Pancreas (tissue), 10 donors: ENCODE data around the gene PKP1. TPM values are rescaled to one million over a fixed set of nuclear protein-coding genes. Genes with fewer than 3 reads are reported as not detected.

Experiments used
- ATAC-seq, 4 donors: fragments of 200-7000 bp; cut with Tn5 transposase; one replicate each; pipeline versions ENCODE4 v1.8.0 to v1.9.1; 2020; ENCODE audit warnings: mild to moderate bottlenecking in 4 of 4, moderate library complexity in 4 of 4
- DNase-seq, 6 donors: peaks; one replicate each; pipeline ENCODE4 v3.0.0-alpha.2; 2020
- FAIRE-seq: peaks from 2 replicates; lab custom pipeline; 2012; peaks lifted over from hg19 to GRCh38; lab: Jason Lieb, UNC
- H3K27ac ChIP-seq, 4 donors: fragments of 200-600 bp; sonication (generic); 1 replicate in 3 of 4; 2 replicates in 1 of 4; pipeline versions ENCODE4 v1.5.0 to v1.8.0; 2020
- H3K27me3 ChIP-seq, 4 donors: fragments of 200-600 bp; one replicate each; pipeline ENCODE4 v1.8.0; 2021
- H3K36me3 ChIP-seq, 3 donors: fragments of 200-600 bp; sonication (generic) in 1 of 3; one replicate each; pipeline versions ENCODE4 v1.5.0 to v1.8.0; 2020 to 2021
- H3K4me1 ChIP-seq, 3 donors: fragments of 200-600 bp; one replicate each; pipeline ENCODE4 v1.8.0; 2021
- H3K4me3 ChIP-seq, 4 donors: fragments of 200-600 bp; sonication (generic) in 2 of 4; one replicate each; pipeline versions ENCODE4 v1.5.0 to v1.8.0; 2020 to 2021
- H3K9me3 ChIP-seq, 4 donors: fragments of 200-600 bp; one replicate each; pipeline ENCODE4 v1.8.0; 2021
- CTCF ChIP-seq, 4 donors: fragments of 200-600 bp; sonication (generic) in 3 of 4; IDR thresholded peaks; one replicate each; pipeline versions ENCODE4 v1.5.0 to v1.8.0; 2021; ENCODE audit warnings: antibody characterized with exemption in 4 of 4
- WGBS, 2 donors: extraction: QIAGEN DNeasy Blood & Tissue Kit; methylation state at CpG; one replicate each; pipeline ENCODE4 v1.1.7; 2013; 5-methylcytosine and 5-hydroxymethylcytosine counted together
- intact Hi-C, 3 donors: fragments of 100-400 bp; cut with DNase I; formaldehyde crosslinking; loops; one replicate each; pipeline versions ENCODE4 v1.11.1 to v1.14.2; 2022
- polyA plus RNA-seq, 2 donors: library from polyadenylated mRNA; stranded (reverse); fragments of 200-250 nt; gene quantifications; one replicate each; pipeline ENCODE4 v1.2.3, GENCODE V29; 2013
- total RNA-seq, 6 donors: library from RNA; stranded (reverse); fragmentation: NEBNext Ultra II Directional in 4 of 6; extraction: Animal tissue kit (Norgen Biotek cat#: 25700) in 4 of 6; gene quantifications; one replicate each; pipeline versions ENCODE4 v1.2.1 to v1.2.4, GENCODE V29; 2021 to 2023
- donor health status: healthy with polysubstance abuse.
- donor health status: DM: no; HTN: no; CAD: no; lungs with moderate emphysema.
- donor health status: DM: no; HTN: no; CAD: no.
- donor health status: control.
- donor health status: control.
- donor health status: Bipolar disorder and iron deficiency.
- donor health status: DM: yes; HTN: yes; CAD: no.
- donor health status: DM: no; HTN: no; CAD: no.
- donor health status: DM: no; HTN: no; CAD: no.
- donor health status: DM: yes; HTN: yes; CAD: no.

The PKP1 gene
- total and polyA plus RNA-seq, 8 donors = 0.04 to 0.37 (median 0.12) TPM; not detected in 1

GRCh38 chr1:201288765-201289164 lies 5.5 kb downstream of the PKP1 start:
- Histone ChIP-seq H3K36me3 (no peaks in the 10 kb centered on the region), H3K4me3 (no peak overlapping the region), H3K27ac (no peak overlapping the region), H3K9me3 (no peaks in the 10 kb centered on the region), H3K27me3 (peaks cover 0 to 5% (median 0%) of the 10 kb centered on the region in 4 donors), H3K4me1 (no peaks in the 10 kb centered on the region)
- DNase-seq (no peak), FAIRE-seq (no peak), ATAC-seq (no peak)
- intact Hi-C loops = no loop called here
- 60% methylated on average over 7 of the region's 7 CpGs for WGBS, 2 donors
- no peak for TF ChIP-seq CTCF (IDR thresholded peaks at IDR 0.05)

GRCh38 chr1:201290551-201290950 lies 7.2 kb downstream of the PKP1 start:
- TF ChIP-seq CTCF (IDR thresholded peaks at IDR 0.05) = no peak
- intact Hi-C loops = no loop called here
- Histone ChIP-seq H3K4me3 (no peak overlapping the region), H3K27ac (no peak overlapping the region), H3K36me3 (no peaks in the 10 kb centered on the region), H3K4me1 (no peaks in the 10 kb centered on the region), H3K9me3 (no peaks in the 10 kb centered on the region), H3K27me3 (no peaks in the 10 kb centered on the region)
- DNase-seq = peak in 1 of 6 donors; percentile 21
- no peak for FAIRE-seq
- WGBS, 2 donors = 85 to 92% methylated on average over 7 of the region's 7 CpGs
- no peak for ATAC-seq

GRCh38 chr1:201291916-201292315 lies 8.6 kb downstream of the PKP1 start:
- Histone ChIP-seq H3K4me1 (no peaks in the 10 kb centered on the region), H3K9me3 (no peaks in the 10 kb centered on the region), H3K27me3 (no peaks in the 10 kb centered on the region), H3K36me3 (no peaks in the 10 kb centered on the region), H3K27ac (no peak overlapping the region), H3K4me3 (no peak overlapping the region)
- intact Hi-C loops = no loop called here
- no peak for TF ChIP-seq CTCF (IDR thresholded peaks at IDR 0.05)
- FAIRE-seq (no peak), DNase-seq (no peak), ATAC-seq (no peak)
- 77 to 79% methylated on average over 8 of the region's 8 CpGs for WGBS, 2 donors

GRCh38 chr1:201294876-201295275 lies 11.6 kb downstream of the PKP1 start:
- WGBS, 2 donors = 72 to 76% methylated on average over 2 of the region's 2 CpGs
- no peak overlapping the region for H3K27ac ChIP-seq
- FAIRE-seq = no peak
- H3K4me3 ChIP-seq = no peak overlapping the region
- no peak for ATAC-seq
- no peaks in the 10 kb centered on the region for H3K36me3 ChIP-seq
- TF ChIP-seq CTCF (IDR thresholded peaks at IDR 0.05) = no peak
- H3K9me3 ChIP-seq = no peaks in the 10 kb centered on the region
- no peaks in the 10 kb centered on the region for H3K27me3 ChIP-seq
- intact Hi-C loops = no loop called here
- no peaks in the 10 kb centered on the region for H3K4me1 ChIP-seq
- DNase-seq = no peak

GRCh38 chr1:201295346-201295745 lies 12.0 kb downstream of the PKP1 start:
- FAIRE-seq (no peak), ATAC-seq (no peak), DNase-seq (no peak)
- H3K4me1 ChIP-seq = no peaks in the 10 kb centered on the region
- H3K27me3 ChIP-seq = no peaks in the 10 kb centered on the region
- H3K4me3 ChIP-seq = no peak overlapping the region
- no peak for TF ChIP-seq CTCF (IDR thresholded peaks at IDR 0.05)
- no peaks in the 10 kb centered on the region for H3K36me3 ChIP-seq
- 83 to 86% methylated on average over 4 of the region's 4 CpGs for WGBS, 2 donors
- H3K27ac ChIP-seq = no peak overlapping the region
- H3K9me3 ChIP-seq = no peaks in the 10 kb centered on the region
- intact Hi-C loops = no loop called here
